ENCODE results near the gene MLXIP.

MLXIP gene

GRCh38 chr12:122126713-122127597, 48.4 kb downstream of the MLXIP start:
- no peak for DNase-seq

- DNase-seq = no peak
Observed at GRCh38 chr12:122127839-122128238, 49.3 kb downstream of the MLXIP start.

- DNase-seq = no peak
Observed at GRCh38 chr12:122128481-122128880, 49.9 kb downstream of the MLXIP start.

GRCh38 chr12:122129131-122129530, 50.6 kb downstream of the MLXIP start:
- DNase-seq = no peak

- DNase-seq = no peak
Observed at GRCh38 chr12:122130150-122130549, 51.6 kb downstream of the MLXIP start.

- no peak for DNase-seq
Observed at GRCh38 chr12:122133192-122133950, 54.8 kb downstream of the MLXIP start.

GRCh38 chr12:122135437-122136031, 57.0 kb downstream of the MLXIP start:
- DNase-seq = no peak

GRCh38 chr12:122137229-122137628, 58.7 kb downstream of the MLXIP start:
- DNase-seq = no peak

GRCh38 chr12:122137681-122138080, 59.1 kb downstream of the MLXIP start:
- DNase-seq = peak; percentile 13

GRCh38 chr12:122138181-122138580, 59.6 kb downstream of the MLXIP start:
- DNase-seq = no peak

GRCh38 chr12:122138616-122139015, 60.1 kb downstream of the MLXIP start:
- DNase-seq = no peak

- DNase-seq = no peak
Observed at GRCh38 chr12:122139266-122139665, 60.7 kb downstream of the MLXIP start.

- no peak for DNase-seq
Observed at GRCh38 chr12:122139941-122140340, 61.4 kb downstream of the MLXIP start.

- DNase-seq = no peak
Observed at GRCh38 chr12:122140467-122141257, 62.1 kb downstream of the MLXIP start.

- DNase-seq = no peak
Observed at GRCh38 chr12:122141911-122142725, 63.6 kb downstream of the MLXIP start.

GRCh38 chr12:122142857-122143256, 64.3 kb downstream of the MLXIP start:
- DNase-seq = no peak

- DNase-seq = no peak
Observed at GRCh38 chr12:122144885-122145284, 66.3 kb downstream of the MLXIP start.

- no peak for DNase-seq
Observed at GRCh38 chr12:122145505-122146330, 67.2 kb downstream of the MLXIP start.

- no peak for DNase-seq
Observed at GRCh38 chr12:122147514-122148290, 69.1 kb downstream of the MLXIP start.

- DNase-seq = no peak
Observed at GRCh38 chr12:122148657-122149056, 70.1 kb downstream of the MLXIP start.
